ENCODE measurements around the gene NTRK1.
A peak's percentile ranks its signal among the peaks of the same experiment; 100 is the strongest.
"Not testable (repeated sequence)": the region's sequence is repeated elsewhere in the genome, so short reads cannot be mapped to it uniquely, and the experiment has no call there.

The NTRK1 gene

GRCh38 chr1:156921053-156921529 is 60.4 kb downstream of the NTRK1 start:
- DNase-seq, result no peak

DNA sequence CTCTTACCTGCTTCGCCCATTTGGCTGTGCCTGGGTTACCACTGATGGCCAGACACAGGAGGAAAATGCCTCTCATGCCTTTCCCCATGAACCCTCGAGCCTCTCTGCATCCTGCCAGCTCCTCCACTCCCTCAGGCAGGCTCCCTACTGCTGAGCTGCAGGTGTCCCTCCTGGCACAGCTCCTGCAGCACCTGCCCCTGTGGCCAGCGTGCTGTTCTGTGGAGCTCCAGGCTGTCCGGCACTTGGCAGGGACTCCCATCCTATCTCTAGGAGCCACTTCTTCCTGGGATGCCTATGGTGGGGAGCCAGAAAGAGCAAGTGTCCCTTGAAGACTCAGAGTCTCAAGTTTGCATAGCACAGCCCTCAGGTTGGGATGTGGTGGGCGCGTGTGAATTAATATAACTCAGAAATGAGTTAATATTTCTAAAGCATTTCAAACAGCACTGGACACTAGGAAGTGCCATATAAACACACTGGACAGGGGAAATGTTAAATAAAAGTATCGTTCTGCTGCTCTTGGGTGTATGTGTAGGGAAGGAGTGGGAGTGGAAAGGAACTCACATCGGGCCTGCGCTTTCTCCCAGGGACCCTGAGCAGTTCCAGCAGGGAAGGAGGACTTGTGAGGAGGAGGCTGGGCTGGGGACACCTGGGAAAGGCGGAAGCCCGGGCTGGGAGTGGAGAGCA is 62.5 kb downstream of the NTRK1 start:
- DNase-seq, result no peak

GRCh38 chr1:156923670-156924477 is 63.2 kb downstream of the NTRK1 start:
- no peak for DNase-seq

- no peak for DNase-seq
These were observed 64.0 kb downstream of the NTRK1 start for GRCh38 chr1:156924478-156925153.

DNA sequence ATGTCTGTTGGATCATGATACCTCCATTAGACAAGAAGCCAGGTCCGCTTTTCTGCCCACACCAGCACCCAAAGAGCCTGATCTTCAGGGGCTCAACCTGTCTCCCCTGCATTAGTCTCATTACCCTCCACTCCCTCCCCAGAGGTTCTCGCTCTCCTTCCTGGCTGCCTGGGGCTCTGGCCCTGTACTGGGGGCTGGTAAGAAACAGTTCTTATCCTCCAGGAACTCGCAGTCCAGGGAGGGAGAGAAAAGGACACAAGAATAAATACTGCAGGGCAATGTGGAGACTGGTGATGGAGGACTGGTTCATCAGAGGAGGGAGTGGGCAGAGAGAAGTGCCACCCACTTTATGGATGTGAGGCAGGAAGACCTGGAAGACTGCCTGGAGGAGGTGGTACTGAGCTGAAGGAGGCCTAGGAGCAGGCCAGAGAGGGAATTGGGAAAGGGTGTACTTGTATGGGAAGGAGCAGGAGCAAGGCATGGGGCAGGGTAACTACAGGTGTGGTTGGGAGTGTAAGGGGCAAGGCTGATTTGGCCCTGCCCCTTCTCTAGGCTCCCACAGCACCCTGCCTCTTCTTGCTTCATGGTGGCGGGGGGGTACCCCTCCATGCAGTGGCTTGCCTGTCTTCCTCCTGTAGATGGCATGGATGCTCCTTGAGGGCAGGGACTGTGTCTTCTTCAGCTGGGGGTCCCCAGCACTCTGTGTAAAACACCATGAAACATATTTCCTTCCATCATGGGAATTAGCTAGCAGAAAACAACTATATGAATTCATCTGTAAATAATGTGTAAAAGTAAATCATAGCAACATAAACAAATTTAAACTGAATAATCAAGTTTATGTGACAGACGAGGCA is 64.7 kb downstream of the NTRK1 start:
- no peak for DNase-seq

GRCh38 chr1:156926175-156926574 is 65.5 kb downstream of the NTRK1 start:
- peak; percentile 48 to 65 for DNase-seq

DNA sequence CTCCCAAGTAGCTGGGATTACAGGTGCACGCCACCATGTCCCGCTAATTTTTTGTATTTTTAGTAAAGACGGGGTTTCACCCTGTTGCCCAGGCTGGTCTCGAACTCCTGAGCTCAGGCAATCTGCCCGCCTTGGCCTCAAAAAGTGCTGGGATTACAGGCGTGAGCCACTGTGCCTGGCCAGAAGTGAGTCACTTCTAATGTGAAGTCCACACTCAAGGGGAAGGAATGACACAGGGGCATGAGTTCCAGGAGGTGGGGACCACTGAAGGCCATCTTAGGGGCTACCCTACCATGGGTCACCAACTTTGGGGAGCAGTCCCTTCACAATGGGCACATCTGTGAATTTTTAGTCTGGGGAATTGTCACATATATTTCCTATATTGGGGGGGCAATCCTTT is 66.0 kb downstream of the NTRK1 start:
- not testable (repeated sequence) for DNase-seq

GRCh38 chr1:156927215-156928042 is 66.8 kb downstream of the NTRK1 start:
- DNase-seq, result no peak

DNA sequence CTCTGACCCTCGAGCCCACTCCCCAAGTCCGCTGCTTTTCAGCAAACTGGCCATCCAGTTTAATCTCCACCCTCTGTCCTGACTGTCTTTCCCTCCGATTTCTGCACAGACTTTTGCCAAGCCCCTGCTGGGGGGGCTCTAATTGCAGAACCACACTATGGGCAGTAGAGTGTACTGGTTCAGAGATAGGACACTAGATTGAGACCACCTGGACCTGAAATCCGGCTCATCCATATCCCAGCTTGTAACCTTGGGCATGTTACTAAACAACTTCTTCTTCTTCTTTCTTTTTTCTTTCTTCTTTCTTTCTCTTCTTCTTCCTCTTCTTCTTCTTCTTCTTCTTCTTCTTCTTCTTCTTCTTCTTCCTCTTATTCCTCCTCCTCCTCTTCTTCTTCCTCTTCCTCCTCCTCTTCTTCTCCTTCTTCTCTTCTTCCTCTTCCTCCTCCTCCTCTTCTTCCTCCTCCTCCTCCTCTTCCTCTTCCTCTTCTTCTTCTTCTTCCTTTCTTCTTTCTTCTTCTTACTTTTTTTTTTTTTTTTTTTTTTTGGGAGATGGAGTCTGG is 67.5 kb downstream of the NTRK1 start:
- no peak for DNase-seq

GRCh38 chr1:156929596-156930238 is 69.1 kb downstream of the NTRK1 start:
- DNase-seq, result no peak

GRCh38 chr1:156930483-156930882 is 69.8 kb downstream of the NTRK1 start:
- no peak for DNase-seq
